ENCODE measurements around the gene CHMP1B.

CHMP1B gene

GRCh38 chr18:11902522-11903292 lies 51.5 kb downstream of the CHMP1B start:
- DNase-seq (ENCODE audit: low spot score), result no peak
